Activated naive CD4-positive, alpha-beta T cell (primary cell): ENCODE data around the gene SNRNP70.
"Not testable (repeated sequence)": the region's sequence is repeated elsewhere in the genome, so short reads cannot be mapped to it uniquely, and the experiment has no call there.

Experiments used
- DNase-seq, 4 experiments: peaks; one replicate each; lab custom pipeline; 2025; lab: John Stamatoyannopoulos, UW

SNRNP70 gene

DNA sequence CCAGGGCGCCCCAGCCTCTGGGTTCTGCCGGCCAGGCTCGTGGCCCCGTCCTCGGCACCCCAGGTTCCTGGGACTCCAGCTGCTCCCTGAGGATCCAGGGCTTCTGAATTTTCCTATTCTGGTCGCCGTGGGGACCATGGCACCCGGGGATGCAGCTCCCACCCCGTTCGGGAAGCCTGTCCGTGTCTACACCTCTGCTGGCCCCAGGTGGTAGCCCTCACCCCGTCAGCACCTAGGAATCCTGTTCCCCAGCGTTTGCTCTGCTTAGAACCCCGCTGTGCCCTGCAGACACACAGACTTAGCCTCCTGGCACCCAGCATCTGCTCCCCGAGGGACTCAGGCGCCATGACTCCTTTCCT is 35.1 kb downstream of the SNRNP70 start:
- DNase-seq, result no peak

DNA sequence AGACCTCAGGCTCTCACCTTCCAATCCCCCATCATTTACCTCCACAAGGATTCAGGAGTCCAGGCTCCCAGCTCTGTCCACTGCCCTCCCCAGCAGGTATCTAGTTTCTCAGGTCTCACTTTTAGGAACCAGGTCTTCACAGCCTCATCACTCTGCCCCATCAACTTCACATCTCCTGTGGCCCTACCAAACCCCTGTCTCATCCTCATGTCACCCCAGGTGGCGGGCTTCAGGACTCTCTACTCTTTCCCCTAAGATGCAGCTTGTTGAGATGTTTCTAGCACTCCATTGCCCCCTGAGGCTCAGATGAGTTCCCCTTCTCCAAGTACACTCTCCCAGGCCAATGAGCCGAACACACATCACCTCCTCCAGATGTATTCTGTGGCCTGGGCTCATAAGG is 35.6 kb downstream of the SNRNP70 start:
- DNase-seq, result no peak

DNA sequence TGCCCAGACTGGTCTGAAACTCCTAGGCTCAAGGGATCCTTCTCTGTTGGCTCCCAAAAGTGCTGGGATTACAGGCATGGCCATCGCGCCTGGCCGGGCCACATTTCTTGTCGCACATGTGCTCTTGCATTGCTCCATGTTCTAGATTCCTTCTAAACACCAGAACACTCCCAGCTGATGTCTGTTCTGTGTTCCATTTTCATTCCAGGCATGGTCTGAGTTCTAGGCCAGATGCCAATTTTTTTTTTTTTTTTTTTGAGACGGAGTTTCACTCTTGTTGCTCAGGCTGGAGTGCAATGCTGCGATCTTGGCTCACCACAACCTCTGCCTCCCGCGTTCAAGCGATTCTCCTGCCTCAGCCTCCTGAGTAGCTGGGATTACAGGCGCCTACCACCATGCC is 36.6 kb downstream of the SNRNP70 start:
- DNase-seq, result not testable (repeated sequence)

DNA sequence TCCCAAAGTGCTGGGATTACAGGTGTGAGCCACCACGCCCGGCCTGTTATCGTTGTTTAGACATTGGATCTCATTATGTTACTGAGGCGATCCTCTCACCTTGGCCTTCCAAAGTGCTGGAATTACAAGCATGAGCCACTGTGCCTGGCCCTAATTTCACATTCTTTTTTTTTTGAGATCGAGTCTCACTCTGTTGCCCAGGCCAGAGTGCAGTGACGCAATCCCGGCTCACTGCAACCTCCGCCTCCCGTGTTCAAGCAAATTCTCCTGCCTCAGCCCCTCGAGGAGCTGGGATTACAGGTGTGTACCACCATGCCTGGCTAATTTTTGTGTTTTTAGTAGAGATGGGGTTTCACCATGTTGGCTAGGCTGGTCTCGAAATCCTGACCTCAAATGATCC is 38.0 kb downstream of the SNRNP70 start:
- not testable (repeated sequence) for DNase-seq

DNA sequence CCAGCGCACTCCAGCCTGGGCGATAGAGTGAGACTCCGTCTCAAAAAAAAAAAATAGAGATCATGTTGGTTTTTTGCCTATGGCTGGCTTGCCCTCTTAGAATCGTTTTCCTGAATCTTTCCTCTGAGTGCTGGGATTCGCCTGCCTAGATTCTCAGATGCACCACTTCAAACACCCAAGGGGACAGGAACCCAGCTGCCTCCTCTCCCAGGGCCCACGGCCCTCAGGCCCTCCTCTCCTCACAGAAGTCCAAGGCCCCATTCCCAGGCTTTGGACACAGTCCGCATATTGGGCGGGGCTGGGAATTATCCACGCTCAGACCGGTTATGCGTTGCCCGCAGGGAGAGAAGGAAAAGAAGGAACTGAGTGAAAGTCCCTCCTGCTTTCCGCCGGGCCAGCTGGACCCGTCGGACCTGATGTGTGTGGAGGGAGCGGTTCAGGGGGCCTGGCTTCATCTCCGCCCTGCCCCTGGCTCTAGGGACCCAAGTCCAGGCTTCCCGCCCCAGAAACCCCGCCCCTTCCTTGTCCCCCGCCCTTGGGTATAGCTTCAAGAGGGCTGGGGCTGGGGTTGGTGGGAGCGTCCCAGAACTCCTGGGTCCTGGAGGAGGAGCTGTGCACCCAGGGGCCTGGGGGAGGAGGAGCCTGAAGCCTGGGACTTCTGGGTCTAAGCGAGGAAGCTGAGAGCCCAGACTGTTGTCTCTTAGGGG is 39.9 kb downstream of the SNRNP70 start:
- DNase-seq, result no peak

DNA sequence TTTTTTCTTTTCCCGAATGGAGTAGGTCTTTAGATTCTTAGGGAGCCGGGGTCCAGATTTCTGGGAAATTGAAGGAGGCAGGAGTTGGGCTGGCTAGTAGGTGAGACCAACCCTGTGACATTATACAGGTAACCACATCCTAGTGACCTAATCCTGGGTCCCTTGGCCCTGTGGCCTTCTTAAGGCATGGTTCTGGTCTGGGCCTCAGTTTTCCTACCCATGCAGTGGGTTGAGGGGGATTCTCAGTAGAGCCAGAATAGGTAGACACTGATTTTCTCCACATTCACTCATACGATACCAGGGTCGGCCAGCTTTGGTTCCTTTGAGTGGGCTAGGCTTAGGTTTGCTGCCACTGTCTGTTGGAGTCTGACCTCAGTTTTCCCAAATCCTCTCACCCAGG is 41.3 kb downstream of the SNRNP70 start:
- DNase-seq, result no peak

DNA sequence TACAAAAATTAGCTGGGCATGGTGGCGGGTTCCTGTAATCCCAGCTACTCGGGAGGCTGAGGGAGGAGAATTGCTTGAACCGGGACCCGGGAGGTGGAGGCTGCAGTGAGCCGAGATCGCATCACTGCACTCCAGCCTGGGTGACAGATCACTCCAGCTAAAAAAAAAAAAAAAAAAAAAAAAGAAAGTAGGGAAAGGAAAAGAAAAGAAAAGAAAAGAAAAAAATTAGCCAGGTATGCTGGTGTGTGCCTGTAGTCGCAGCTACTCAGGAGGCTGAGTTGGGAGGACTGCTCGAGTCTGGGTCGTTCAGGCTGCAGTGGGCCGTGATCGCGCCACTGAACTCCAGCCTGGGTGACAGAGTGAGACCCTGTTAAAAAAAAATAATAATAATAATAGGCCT is 42.0 kb downstream of the SNRNP70 start:
- not testable (repeated sequence) for DNase-seq

DNA sequence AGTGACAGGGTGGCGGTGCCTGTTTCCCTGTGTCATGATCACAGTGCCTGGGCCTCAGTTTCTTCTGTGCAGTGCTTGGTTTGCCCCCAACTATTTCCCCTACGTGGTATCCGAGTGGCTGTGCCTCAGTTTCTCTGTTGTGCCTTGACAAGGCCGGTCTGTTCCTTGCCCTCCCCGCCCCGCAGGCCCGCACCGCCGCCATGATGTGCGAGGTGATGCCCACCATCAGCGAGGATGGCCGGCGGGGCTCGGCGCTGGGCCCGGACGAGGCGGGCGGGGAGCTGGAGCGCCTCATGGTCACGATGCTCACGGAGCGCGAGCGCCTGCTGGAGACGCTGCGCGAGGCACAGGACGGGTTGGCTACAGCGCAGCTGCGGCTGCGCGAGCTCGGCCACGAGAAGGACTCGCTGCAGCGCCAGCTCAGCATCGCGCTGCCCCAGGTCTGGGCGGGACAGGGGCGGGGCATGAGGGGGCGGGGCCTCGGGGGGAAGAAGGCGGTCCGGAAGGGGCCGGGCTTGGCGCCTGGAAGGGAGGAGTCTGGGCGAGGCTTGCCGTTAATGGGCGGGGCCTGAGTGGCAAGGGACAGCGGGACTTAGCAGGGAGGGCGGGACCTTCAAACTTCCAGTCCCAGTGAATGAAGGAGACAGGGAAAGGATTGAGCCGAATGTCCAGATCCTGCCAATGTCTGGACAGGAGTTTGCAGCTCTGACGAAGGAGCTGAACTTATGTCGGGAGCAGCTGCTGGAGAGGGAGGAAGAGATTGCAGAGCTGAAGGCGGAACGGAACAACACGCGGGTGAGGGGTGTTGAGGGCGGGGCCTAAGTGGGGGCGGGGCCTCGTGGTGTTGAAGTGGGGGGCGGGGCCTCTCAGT is 42.7 kb downstream of the SNRNP70 start:
- peak; percentile 87 to 95 (median 93) for DNase-seq

DNA sequence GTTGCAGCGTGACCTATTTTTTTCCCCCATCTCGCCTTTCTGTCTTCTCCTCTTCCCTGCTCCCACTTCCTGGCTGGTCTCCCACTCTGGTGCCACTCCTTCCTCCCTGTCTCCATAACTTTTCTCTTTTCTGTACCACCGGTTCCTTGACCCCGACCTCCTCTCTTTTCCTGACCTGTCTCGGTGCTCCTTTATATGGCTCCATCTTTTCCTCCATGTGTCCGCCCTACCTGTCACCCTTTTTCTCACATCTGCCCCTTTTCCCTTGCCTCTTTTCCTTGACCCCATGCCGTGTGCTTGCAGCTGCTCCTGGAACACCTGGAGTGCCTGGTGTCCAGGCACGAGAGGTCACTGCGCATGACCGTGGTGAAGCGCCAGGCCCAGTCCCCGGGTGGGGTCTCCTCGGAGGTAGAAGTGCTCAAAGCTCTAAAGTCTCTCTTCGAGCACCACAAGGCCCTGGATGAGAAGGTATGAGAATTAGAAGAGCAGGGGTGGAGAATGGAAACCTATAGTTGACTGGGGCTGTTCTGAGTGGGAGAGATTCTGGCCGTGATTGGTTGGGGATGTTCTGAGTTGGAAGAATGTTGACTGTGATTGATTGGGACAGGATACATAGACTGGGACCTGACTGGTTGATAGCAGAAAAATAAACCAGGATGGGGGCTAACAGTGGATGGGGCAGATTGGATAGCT is 43.4 kb downstream of the SNRNP70 start:
- DNase-seq, result no peak

DNA sequence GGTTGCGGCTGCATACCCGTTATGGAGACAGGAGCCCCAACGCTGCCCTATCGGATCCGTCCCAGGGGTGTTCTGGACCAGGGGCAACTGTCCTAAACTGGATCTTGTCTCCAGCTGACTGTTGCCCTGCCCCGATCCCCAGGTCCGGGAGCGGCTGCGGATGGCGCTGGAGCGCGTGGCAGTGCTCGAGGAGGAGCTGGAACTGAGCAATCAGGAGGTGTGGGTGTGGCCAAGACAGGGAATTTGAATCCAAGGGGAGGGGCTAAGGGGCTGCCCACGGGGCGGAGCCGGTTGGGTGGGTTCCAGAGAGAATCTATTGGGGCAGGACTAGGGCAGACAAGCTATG is 44.0 kb downstream of the SNRNP70 start:
- no peak for DNase-seq

DNA sequence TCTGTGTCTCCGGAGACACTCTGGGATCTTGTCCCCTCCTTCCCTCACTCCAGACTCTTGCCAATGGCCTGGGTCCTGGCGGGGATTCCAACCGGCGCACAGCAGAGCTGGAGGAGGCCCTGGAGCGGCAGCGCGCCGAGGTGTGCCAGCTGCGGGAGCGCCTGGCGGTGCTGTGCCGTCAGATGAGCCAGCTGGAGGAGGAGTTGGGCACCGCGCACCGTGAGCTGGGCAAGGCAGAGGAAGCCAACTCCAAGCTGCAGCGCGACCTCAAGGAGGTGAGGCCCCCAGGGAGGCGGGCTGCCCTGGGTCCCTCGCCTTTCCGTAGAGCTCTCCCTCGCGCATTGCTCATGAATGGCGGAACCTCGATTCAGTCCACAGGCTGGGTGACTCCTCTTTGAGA is 45.1 kb downstream of the SNRNP70 start:
- DNase-seq, result no peak

DNA sequence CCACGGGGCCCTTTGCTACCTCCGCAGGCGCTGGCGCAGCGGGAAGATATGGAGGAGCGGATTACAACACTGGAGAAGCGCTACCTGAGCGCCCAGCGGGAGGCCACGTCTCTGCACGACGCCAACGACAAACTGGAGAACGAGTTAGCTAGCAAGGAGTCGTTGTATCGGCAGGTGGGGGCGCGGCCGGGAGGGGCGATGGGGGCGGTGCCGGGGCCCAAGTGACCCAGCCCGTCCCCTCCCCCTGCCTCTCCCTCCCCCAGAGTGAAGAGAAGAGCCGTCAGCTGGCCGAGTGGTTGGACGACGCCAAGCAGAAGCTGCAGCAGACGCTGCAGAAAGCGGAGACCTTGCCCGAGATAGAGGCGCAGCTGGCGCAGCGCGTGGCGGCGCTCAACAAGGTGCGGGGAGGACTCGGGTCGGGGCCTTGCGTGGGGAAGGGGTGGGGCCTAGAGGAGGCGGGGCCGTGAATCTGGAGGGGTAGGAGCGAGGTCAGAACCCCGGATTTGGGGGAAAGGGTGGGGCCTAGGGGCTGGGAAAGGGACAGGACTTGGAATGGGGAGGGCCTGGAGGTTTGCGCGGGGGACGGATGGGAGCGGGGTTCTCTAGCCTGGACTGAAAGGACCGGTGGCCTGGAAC is 47.8 kb downstream of the SNRNP70 start:
- DNase-seq, result peak in 1 of 4 experiments; percentile 53

DNA sequence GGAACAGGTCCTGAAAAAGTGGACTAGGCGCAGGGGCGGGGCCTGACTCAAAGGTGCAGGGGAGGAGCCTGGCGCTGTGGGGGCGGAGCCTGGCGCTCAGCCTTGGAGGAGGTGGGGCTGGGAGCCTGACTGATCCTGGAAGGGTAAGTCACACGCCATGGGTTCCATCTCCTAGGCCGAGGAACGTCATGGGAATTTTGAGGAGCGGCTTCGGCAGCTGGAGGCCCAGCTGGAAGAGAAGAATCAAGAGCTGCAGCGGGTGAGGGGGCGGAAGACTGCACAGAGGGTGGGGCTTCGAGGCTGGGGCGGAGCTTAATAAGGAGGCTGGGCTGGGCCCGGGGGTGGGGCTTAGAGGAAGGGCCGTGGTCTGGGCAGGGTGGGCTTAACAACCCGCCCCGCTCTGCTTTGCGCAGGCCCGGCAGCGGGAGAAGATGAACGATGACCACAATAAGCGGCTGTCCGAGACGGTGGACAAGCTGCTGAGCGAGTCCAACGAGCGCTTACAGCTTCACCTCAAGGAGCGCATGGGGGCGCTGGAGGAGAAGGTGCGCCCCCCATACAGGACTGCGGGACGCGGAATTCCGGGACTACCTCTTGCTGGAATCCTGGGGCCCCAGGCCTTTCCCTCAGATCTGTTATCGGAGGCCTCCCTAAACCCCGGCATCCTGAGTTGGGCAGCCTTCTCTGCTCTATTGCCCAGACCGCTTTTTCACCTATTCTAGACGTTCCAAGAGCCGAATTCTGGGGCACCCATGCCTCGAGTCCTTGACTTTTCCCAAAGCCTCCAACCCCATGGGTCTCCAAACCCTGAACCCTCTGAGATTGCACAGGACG is 48.6 kb downstream of the SNRNP70 start:
- DNase-seq, result peak in 1 of 4 experiments; percentile 53

DNA sequence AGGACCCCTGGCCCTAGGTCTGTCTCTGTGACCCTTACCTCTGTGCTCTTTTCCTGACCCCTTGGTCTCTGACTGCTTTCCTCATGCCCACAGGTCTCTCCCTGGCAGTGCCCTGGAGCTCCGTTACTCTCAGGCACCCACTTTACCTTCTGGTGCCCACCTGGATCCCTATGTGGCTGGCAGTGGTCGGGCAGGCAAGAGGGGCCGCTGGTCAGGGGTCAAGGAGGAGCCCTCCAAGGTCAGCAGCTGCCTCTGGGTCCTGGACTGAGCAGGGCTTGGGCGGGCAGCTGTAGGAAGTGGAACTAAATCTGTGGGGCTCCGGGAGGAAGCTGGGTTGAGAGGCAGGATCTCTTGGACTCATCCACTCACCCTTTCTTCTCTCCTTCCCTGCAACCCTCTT is 50.4 kb downstream of the SNRNP70 start:
- DNase-seq, result no peak

DNA sequence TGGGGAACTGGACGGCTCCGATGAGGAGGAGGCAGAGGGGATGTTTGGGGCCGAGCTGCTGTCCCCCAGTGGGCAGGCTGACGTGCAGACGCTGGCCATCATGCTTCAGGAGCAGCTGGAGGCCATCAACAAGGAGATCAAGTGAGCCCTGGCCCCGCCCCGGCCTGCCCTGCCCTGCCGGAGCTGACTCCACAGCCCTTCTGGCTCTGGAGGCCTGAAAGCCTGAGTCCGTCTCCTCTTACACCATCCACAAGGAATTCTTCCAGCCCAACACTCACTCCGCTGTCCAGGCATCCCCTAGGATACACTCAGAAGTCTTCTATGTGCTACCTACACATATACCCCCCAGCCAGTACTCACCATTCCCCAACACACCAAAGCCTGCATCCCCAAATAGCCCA is 51.5 kb downstream of the SNRNP70 start:
- no peak for DNase-seq

DNA sequence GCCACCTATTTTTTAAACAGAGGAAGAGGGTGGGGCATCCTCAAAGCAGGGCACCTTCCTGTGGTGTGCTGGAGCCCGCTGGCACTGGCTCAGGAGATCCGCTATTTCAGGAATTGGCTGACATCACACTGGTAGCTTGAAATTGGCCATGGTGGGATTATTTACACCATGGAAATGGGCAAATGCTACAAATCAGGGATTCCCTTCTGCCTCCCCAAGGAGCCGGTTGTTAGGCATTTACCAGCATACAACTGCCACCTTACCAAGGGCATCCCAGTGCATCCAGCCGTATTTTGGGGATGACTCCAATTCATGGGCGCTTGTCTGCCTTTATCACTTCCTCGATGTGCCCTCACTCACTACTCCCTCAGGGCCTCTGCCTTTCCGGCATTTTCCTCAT is 55.7 kb downstream of the SNRNP70 start:
- DNase-seq, result no peak

DNA sequence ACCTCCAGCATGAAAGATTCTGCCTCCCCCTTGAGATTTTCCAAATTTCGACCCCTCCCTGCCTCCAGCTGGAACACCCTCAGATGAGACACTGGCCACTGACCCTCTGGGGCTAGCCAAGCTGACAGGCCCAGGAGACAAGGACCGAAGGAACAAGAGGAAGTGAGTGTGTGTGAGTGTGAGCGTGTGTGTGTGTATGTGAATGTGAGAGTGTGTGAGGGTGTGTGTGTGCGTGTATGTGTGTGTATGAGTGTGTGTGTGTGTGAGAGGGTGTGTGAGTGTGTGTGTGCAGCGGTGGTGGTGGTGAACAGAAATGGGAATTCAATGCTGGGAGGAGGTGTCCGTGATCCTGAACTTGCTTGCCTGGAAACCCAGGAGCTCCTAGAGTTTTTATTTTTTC is 56.1 kb downstream of the SNRNP70 start:
- no peak for DNase-seq

DNA sequence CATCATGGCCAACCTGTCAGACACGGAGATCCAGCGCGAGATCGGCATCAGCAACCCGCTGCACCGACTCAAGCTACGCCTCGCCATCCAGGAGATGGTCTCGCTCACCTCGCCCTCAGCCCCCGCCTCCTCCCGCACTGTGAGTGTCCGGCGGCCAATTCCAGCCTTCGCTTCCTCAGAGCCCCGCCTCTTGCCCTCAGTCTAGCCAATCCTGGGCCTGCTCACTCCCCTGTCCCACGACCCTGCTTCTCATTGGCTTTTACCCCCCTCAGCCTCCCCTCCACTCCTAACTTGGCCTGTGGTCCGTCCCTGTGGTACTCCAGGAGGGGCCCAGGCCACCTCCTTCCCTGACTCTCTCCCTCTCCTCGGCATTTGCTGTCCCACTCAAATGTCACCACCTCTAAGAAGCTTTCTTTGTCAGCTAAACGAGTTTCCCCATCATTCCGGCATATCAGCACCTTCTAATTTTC is 57.6 kb downstream of the SNRNP70 start:
- peak in 3 of 4 experiments; percentile 17 to 30 (median 24) for DNase-seq

DNA sequence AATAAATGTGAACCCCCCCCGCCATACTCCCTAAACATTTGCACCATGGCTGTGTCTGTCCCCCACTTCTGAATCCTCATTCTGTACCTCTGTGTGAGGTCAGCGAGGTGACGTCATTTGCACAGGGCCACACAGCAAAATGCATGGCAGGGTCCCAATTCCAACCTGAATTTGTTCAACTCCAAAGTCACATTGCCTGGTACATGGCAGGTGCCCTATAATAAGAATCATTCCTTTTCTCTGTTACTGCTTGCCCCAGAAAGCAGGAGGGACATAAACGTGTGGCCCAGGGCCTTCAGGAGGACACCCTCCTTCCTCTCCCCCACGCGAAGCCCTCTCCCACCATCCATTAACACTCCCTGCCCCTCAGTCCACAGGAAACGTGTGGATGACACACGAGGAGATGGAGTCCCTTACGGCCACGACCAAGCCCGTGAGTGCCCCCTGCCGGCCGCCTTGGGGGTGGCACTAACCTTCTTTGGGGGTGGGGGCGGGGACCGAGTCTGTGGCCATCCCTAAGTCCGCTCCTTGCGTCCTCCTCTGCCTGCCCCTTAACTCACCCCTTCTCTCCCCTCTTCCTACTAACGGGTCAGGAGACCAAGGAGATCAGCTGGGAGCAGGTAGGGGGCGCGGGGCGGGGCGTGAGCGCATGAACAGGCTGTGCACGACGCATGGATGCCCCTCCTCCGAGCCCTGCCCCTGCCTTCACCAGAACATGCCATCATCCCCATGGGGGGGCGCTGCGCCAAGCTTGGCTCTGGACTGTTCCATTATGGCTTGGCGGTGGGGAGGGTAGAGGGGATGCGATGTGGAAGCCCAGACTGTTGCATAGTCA is 60.5 kb downstream of the SNRNP70 start:
- peak; percentile 71 to 74 (median 73) for DNase-seq

DNA sequence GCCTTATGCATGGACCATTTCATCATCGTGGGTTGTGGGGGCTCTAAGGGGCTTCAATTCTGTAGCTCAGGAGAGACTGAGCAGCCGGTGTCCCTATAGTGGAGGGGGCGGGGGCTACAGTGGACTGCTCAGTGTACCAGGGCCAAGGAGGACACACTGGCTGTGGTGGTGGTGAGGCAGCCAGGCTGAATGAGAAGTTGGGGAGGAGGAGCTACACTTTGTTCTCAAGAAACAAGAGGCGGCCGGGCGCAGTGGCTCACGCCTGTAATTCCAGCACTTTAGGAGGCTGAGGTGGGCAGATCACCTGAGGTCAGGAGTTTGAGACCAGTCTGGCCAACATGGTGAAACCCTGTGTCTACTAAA is 61.1 kb downstream of the SNRNP70 start:
- DNase-seq, result not testable (repeated sequence)
